A549 (cell line): ENCODE measurements around the gene MAPT. TPM values are rescaled to one million over a fixed set of nuclear protein-coding genes. Genes with fewer than 3 reads are reported as not detected.
A peak's percentile ranks its signal among the peaks of the same experiment; 100 is the strongest.

Experiments used
- ATAC-seq, 2 experiments: fragments of 200-7000 bp in 1 of 2; fragments of >200 bp in 1 of 2; cut with Nextera tagmentation in 1 of 2; cut with Tn5 transposase in 1 of 2; 3 replicates each; pipeline versions ENCODE4 v1.8.0 to v1.9.1; 2018 to 2020; ENCODE audit warnings: mild to moderate bottlenecking in 1 of 2, moderate library complexity in 1 of 2
- CTCF ChIA-PET: fragments of 300-600 bp; sonication (Branson Sonifier 250); formaldehyde crosslinking; extraction: SDS; loops from one replicate; lab custom pipeline; 2021; ENCODE audit warnings: antibody characterized with exemption, inconsistent platforms; lab: Yijun Ruan, JAX
- POLR2A ChIA-PET: fragments of 350-600 bp; formaldehyde crosslinking; extraction: SDS; loops from one replicate; lab custom pipeline; 2021; ENCODE audit warnings: antibody characterized with exemption, inconsistent platforms; lab: Yijun Ruan, JAX
- DNase-seq, 2 experiments: peaks; one replicate each; pipeline versions ENCODE4 v3.0.0 to v3.0.0-alpha.2; 2011 to 2016; ENCODE audit warnings: low read depth in 1 of 2, low spot score in 1 of 2
- FAIRE-seq: peaks from 2 replicates; lab custom pipeline; 2011; peaks lifted over from hg19 to GRCh38; lab: Jason Lieb, UNC
- H3K27ac ChIP-seq, 2 experiments: fragments of >200 bp; sonication (Bioruptor Twin); formaldehyde crosslinking; 3 replicates each; pipeline ENCODE4 v1.5.1; 2016 to 2017
- H3K4me1 ChIP-seq: fragments of >200 bp; sonication (Bioruptor Twin); formaldehyde crosslinking; 3 replicates; pipeline ENCODE4 v1.6.1; 2016
- H3K4me2 ChIP-seq: fragments of >200 bp; sonication (Bioruptor Twin); formaldehyde crosslinking; 3 replicates; pipeline ENCODE4 v1.6.1; 2016
- H3K4me3 ChIP-seq: fragments of >200 bp; sonication (Bioruptor Twin); formaldehyde crosslinking; 3 replicates; pipeline ENCODE4 v1.5.1; 2016
- H3K9me3 ChIP-seq: fragments of >200 bp; sonication (Bioruptor Twin); formaldehyde crosslinking; 3 replicates; pipeline ENCODE4 v1.6.1; 2016
- ATOH8 ChIP-seq: fragments of 250-450 bp; sonication (Bioruptor Pico); IDR thresholded peaks from 2 replicates; pipeline ENCODE4 v1.5.0; 2020; ENCODE audit warnings: low read depth, mild to moderate bottlenecking, moderate library complexity
- BCL3 ChIP-seq: fragments of >200 bp; sonication (Bioruptor Twin); formaldehyde crosslinking; IDR thresholded peaks from 3 replicates; pipeline ENCODE4 v1.6.1; 2016
- CBX2 ChIP-seq: fragments of 200-600 bp; sonication (generic); IDR thresholded peaks from 2 replicates; pipeline ENCODE4 v1.6.1; 2016; ENCODE audit warnings: low read depth, mild to moderate bottlenecking, borderline replicate concordance
- CBX8 ChIP-seq: fragments of 200-600 bp; sonication (generic); IDR thresholded peaks from 2 replicates; pipeline ENCODE4 v1.6.1; 2016
- CHD4 ChIP-seq: fragments of 200-600 bp; sonication (generic); IDR thresholded peaks from 2 replicates; pipeline ENCODE4 v1.6.1; 2016; ENCODE audit warnings: antibody characterized with exemption, mild to moderate bottlenecking, borderline replicate concordance
- EHMT2 ChIP-seq: fragments of 200-600 bp; sonication (generic); IDR thresholded peaks from 2 replicates; pipeline ENCODE4 v1.6.1; 2016; ENCODE audit warnings: antibody characterized with exemption, low read depth, mild to moderate bottlenecking, moderate library complexity
- EP300 ChIP-seq, 2 experiments: fragments of >200 bp; sonication (Bioruptor Twin); formaldehyde crosslinking; IDR thresholded peaks; 2 replicates in 1 of 2; 3 replicates in 1 of 2; pipeline ENCODE4 v1.6.1; 2016 to 2017
- FOSB ChIP-seq: fragments of 250-450 bp; sonication (Bioruptor Pico); IDR thresholded peaks from 2 replicates; pipeline ENCODE4 v1.5.0; 2020; ENCODE audit warnings: mild to moderate bottlenecking, moderate library complexity
- GATA3 ChIP-seq: IDR thresholded peaks from 2 replicates; pipeline ENCODE4 v1.6.1; 2012; ENCODE audit warnings: borderline replicate concordance
- HEYL ChIP-seq: fragments of 250-450 bp; sonication (Bioruptor Pico); IDR thresholded peaks from 2 replicates; pipeline ENCODE4 v1.8.0; 2021; ENCODE audit warnings: mild to moderate bottlenecking, moderate library complexity
- HMGXB4 ChIP-seq: fragments of 250-450 bp; sonication (Bioruptor Pico); IDR thresholded peaks from 2 replicates; pipeline ENCODE4 v1.5.0; 2021; ENCODE audit warnings: mild to moderate bottlenecking, moderate library complexity, borderline replicate concordance
- HOXA7 ChIP-seq: fragments of 250-450 bp; sonication (Bioruptor Pico); IDR thresholded peaks from 2 replicates; pipeline ENCODE4 v1.5.0; 2020; ENCODE audit warnings: mild to moderate bottlenecking, moderate library complexity
- HOXB13 ChIP-seq: fragments of 250-450 bp; sonication (Bioruptor Pico); IDR thresholded peaks from 2 replicates; pipeline ENCODE4 v1.5.0; 2020; ENCODE audit warnings: low read depth, mild to moderate bottlenecking, moderate library complexity
- HOXB5 ChIP-seq: fragments of 250-450 bp; sonication (Bioruptor Pico); IDR thresholded peaks from 2 replicates; pipeline ENCODE4 v1.5.0; 2020; ENCODE audit warnings: mild to moderate bottlenecking, moderate library complexity
- MAX ChIP-seq: IDR thresholded peaks from 2 replicates; pipeline ENCODE4 v1.6.1; 2012
- MAZ ChIP-seq: fragments of 150-350 bp; IDR thresholded peaks from 2 replicates; pipeline ENCODE4 v1.6.1; 2014; ENCODE audit warnings: antibody characterized with exemption, low read depth, low read length, borderline replicate concordance
- MYC ChIP-seq: IDR thresholded peaks from 2 replicates; pipeline ENCODE4 v1.6.1; 2012; ENCODE audit warnings: mild to moderate bottlenecking, inconsistent platforms, low read length, improper control_type of control experiment, borderline replicate concordance
- NPAS2 ChIP-seq: fragments of 250-450 bp; sonication (Bioruptor Pico); IDR thresholded peaks from 2 replicates; pipeline ENCODE4 v1.8.0; 2022; ENCODE audit warnings: mild to moderate bottlenecking, moderate library complexity, borderline replicate concordance
- PBX3 ChIP-seq: IDR thresholded peaks from 2 replicates; pipeline ENCODE4 v1.6.1; 2012
- POLR2AphosphoS2 ChIP-seq: conservative IDR thresholded peaks from 2 replicates; pipeline ENCODE4 v1.6.1; 2012; ENCODE audit warnings: low read length, improper control_type of control experiment, inconsistent platforms
- RFX5 ChIP-seq: fragments of 450-650 bp; IDR thresholded peaks from 2 replicates; pipeline ENCODE4 v1.7.1; 2014; ENCODE audit warnings: antibody characterized with exemption, mild to moderate bottlenecking, moderate library complexity
- RNF2 ChIP-seq: fragments of 200-600 bp; sonication (generic); IDR thresholded peaks from 2 replicates; pipeline ENCODE4 v1.6.1; 2016; ENCODE audit warnings: low read depth, mild to moderate bottlenecking, antibody characterized with exemption, moderate library complexity, borderline replicate concordance
- SMC3 ChIP-seq: fragments of >200 bp; sonication (Bioruptor Twin); formaldehyde crosslinking; IDR thresholded peaks from 3 replicates; pipeline ENCODE4 v1.6.1; 2018; ENCODE audit warnings: inconsistent platforms
- TFCP2L1 ChIP-seq: fragments of 250-450 bp; sonication (Bioruptor Pico); IDR thresholded peaks from 2 replicates; pipeline ENCODE4 v1.5.0; 2021; ENCODE audit warnings: mild to moderate bottlenecking
- TP53 ChIP-seq: fragments of 250-450 bp; sonication (Bioruptor Pico); IDR thresholded peaks from 2 replicates; pipeline ENCODE4 v1.5.0; 2021; ENCODE audit warnings: mild to moderate bottlenecking, moderate library complexity
- ZNF302 ChIP-seq: fragments of 250-450 bp; sonication (Bioruptor Pico); IDR thresholded peaks from 2 replicates; pipeline ENCODE4 v1.9.0; 2021; ENCODE audit warnings: inconsistent platforms, mild to moderate bottlenecking, moderate library complexity
- WGBS: methylation state at CpG from one replicate; pipeline ENCODE4 v1.1.6; 2017; ENCODE audit errors: missing lambda C conversion rate; 5-methylcytosine and 5-hydroxymethylcytosine counted together
- polyA plus RNA-seq, 4 experiments: library from polyadenylated mRNA; depleted of rRNA in 3 of 4; stranded (reverse); fragments of >200 nt; fragmentation: RNase III in 1 of 4; extraction: RNeasy Plus Mini Kit Qiagen cat#74134 plus additional on column Dnase treatment in 1 of 4; gene quantifications; 2 replicates in 3 of 4; 3 replicates in 1 of 4; pipeline ENCODE4 v1.2.3, GENCODE V29; 2011 to 2017

MAPT gene
- polyA plus RNA-seq, 2 of the 4 experiments (the other 2 are of a cell fraction), result 1.2 to 1.6 TPM

GRCh38 chr17:45900136-45900535 is 5.8 kb downstream of the MAPT start:
- ATAC-seq, result no peak
- POLR2A ChIA-PET, result no interaction called here
- Histone ChIP-seq H3K4me1 (peaks cover 23% of the 10 kb centered on the region), H3K4me2 (no peak overlapping the region), H3K9me3 (no peaks in the 10 kb centered on the region)
- no peak for FAIRE-seq
- no peak for TF ChIP-seq HOXA7 (CRISPR knock-in tag)
- no peak for TF ChIP-seq BCL3
- TF ChIP-seq EP300 (IDR thresholded peaks at IDR 0.05), result no peak
- TF ChIP-seq RFX5, result no peak
- no peak for TF ChIP-seq CBX8
- no peak for TF ChIP-seq HEYL (CRISPR knock-in tag)
- no peak for TF ChIP-seq CHD4
- no peak for TF ChIP-seq RNF2
- no peak for TF ChIP-seq HOXB5 (CRISPR knock-in tag)
- no peak for TF ChIP-seq CBX2
- no peak for TF ChIP-seq TFCP2L1
- no peak for TF ChIP-seq NPAS2 (CRISPR knock-in tag)
- TF ChIP-seq PBX3, result no peak
- TF ChIP-seq HOXB13 (CRISPR knock-in tag), result no peak
- TF ChIP-seq MAZ, result no peak
- TF ChIP-seq POLR2AphosphoS2, result no peak
- TF ChIP-seq ATOH8 (CRISPR knock-in tag), result no peak
- no peak for TF ChIP-seq FOSB
- TF ChIP-seq SMC3, result no peak
- TF ChIP-seq, all 56 proteins: peak for 0
- no peak for DNase-seq
- Histone ChIP-seq H3K27ac (no peak overlapping the region), H3K4me3 (no peak overlapping the region)
- CTCF ChIA-PET, result interaction anchor here (0.6 to 2.5 kb wide), 5 partner anchors 8 to 629 kb away, joined by 3 to 10 read pairs (median 6); no protein-coding TSS in a partner anchor
- 13% methylated on average over 2 of the region's 2 CpGs for WGBS

GRCh38 chr17:45900723-45901415 is 6.5 kb downstream of the MAPT start:
- FAIRE-seq (peak; percentile 28), ATAC-seq (no peak), DNase-seq (no peak)
- POLR2A ChIA-PET, result no interaction called here
- CTCF ChIA-PET, result interaction anchor here (2.5 kb wide), 1 partner anchor 48 kb away, joined by 10 read pairs; no protein-coding TSS in a partner anchor
- 60% methylated on average over 13 of the region's 13 CpGs for WGBS
- Histone ChIP-seq H3K9me3 (no peaks in the 10 kb centered on the region), H3K4me1 (peaks cover 20% of the 10 kb centered on the region), H3K27ac (no peak overlapping the region), H3K4me3 (no peak overlapping the region), H3K4me2 (no peak overlapping the region)
- no peak for TF ChIP-seq TP53 (CRISPR knock-in tag)
- TF ChIP-seq ZNF302 (CRISPR knock-in tag), result no peak
- TF ChIP-seq NPAS2 (CRISPR knock-in tag), result no peak
- TF ChIP-seq EHMT2, result no peak
- TF ChIP-seq POLR2AphosphoS2, result no peak
- no peak for TF ChIP-seq HMGXB4 (CRISPR knock-in tag)
- no peak for TF ChIP-seq MAX
- TF ChIP-seq HOXA7 (CRISPR knock-in tag), result no peak
- TF ChIP-seq CHD4, result no peak
- no peak for TF ChIP-seq RNF2
- TF ChIP-seq GATA3, result no peak
- no peak for TF ChIP-seq TFCP2L1
- no peak for TF ChIP-seq MYC
